Endothelial cell of umbilical vein (primary cell): ENCODE data around the gene SLC5A2.

Experiments used
- CTCF ChIP-seq, 2 donors: IDR thresholded peaks; 1 replicate in 1 of 2; 2 replicates in 1 of 2; pipeline ENCODE4 v1.5.1; 2011; ENCODE audit warnings: low read length in 2 of 2, mild to moderate bottlenecking in 2 of 2, moderate library complexity in 2 of 2, control low read depth in 1 of 2, inconsistent platforms in 1 of 2, low read depth in 1 of 2; ENCODE audit not compliant: insufficient read depth in 1 of 2; ENCODE audit errors: extremely low read depth in 1 of 2
- EZH2 ChIP-seq: IDR thresholded peaks from 2 replicates; pipeline ENCODE4 v1.6.1; 2012; ENCODE audit warnings: borderline replicate concordance, low read depth, mild to moderate bottlenecking, moderate library complexity, low read length, inconsistent platforms; ENCODE audit not compliant: severe bottlenecking
- FOS ChIP-seq: IDR thresholded peaks from 2 replicates; pipeline ENCODE4 v1.6.1; 2011; ENCODE audit warnings: mild to moderate bottlenecking, low read length, moderate library complexity, borderline replicate concordance; ENCODE audit not compliant: insufficient read depth
- MAX ChIP-seq: IDR thresholded peaks from 2 replicates; pipeline ENCODE4 v1.6.1; 2011; ENCODE audit not compliant: insufficient read depth, insufficient read length
- MYC ChIP-seq: IDR thresholded peaks from one replicate; pipeline ENCODE4 v1.6.1; 2011; ENCODE audit warnings: mild to moderate bottlenecking, low read depth, low read length
- POLR2A ChIP-seq: IDR thresholded peaks from 2 replicates; pipeline ENCODE4 v1.6.1; 2012; ENCODE audit warnings: low read depth, mild to moderate bottlenecking, control low read depth, low read length
- POLR2AphosphoS5 ChIP-seq: IDR thresholded peaks from 2 replicates; pipeline ENCODE4 v1.6.1; 2012; ENCODE audit warnings: low read depth, mild to moderate bottlenecking, control low read depth, low read length, moderate library complexity; ENCODE audit not compliant: insufficient read depth

DNA sequence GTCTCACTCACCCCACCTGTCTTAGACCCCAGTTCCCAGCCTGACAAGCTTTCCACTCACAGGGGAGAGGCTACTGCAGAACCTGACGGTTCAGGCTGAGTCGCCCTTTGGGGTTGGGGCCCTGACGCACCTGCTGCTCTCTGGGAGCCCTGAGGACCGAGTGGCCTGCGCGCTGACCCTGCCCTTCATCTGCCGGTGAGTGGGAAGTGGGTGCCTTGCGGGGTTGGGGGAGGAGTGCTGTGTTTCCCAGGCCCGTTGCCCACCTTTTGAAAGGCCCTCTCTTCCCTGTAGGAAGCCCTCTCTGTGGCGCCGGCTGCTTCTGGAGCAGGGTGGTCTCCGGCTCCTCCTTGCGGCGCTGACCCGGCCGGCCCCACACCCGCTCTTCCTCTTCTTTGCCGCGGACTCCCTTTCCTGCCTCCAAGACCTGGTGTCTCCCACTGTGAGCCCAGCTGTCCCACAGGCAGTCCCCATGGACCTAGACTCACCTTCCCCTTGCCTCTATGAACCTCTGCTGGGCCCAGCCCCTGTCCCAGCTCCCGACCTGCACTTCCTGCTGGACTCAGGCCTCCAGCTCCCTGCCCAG, 17.0 kb upstream of the SLC5A2 start:
- no peak for TF ChIP-seq CTCF (IDR thresholded peaks at IDR 0.05; ENCODE audit: extremely low read depth in 1 of 2, insufficient read depth in 1 of 2, low read depth in 1 of 2, low read length in 2 of 2)
- TF ChIP-seq POLR2A = no peak
- TF ChIP-seq POLR2AphosphoS5 = no peak
- TF ChIP-seq MAX = no peak
- no peak for TF ChIP-seq MYC
- no peak for TF ChIP-seq EZH2
- no peak for TF ChIP-seq FOS
